ENCODE data around the gene TAF11L10.
"Not testable (repeated sequence)": the region's sequence is repeated elsewhere in the genome, so short reads cannot be mapped to it uniquely, and the experiment has no call there.

TAF11L10 gene

DNA sequence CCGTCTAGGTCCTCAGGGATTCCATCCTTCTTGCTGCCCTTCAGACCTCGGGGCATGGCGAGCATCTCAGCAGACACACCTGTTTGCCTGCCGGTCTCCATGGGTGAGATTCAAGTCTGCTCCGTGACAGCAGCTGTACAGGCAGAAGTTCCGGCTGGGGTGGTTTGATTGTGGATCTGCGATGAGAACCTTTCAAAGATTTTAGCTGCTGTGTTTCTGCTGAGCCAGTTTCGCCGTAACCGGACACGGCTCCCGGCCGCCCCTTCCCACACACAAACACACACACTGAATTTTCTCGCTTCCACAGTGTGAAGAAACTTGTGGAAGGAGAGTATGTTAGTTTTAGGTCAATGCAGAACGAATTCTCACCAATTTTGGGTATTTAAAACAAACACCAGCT, at the start of gene TAF11L10:
TAF11L10 (minus strand) TSS at position 101 of the 400 bp plus-strand sequence.
- DNase-seq = not testable (repeated sequence)

GRCh38 chr5:17634160-17634559, 36.5 kb upstream of the TAF11L10 start, which contains the start of gene TAF11L14:
Gene TAF11L14 (plus strand): TSS chr5:17634460.
- DNase-seq = no peak

GRCh38 chr5:17631788-17632187, 34.2 kb upstream of the TAF11L10 start, which contains the start of gene TAF11L13:
Gene TAF11L13 (plus strand): TSS chr5:17632088.
- not testable (repeated sequence) for DNase-seq

DNA sequence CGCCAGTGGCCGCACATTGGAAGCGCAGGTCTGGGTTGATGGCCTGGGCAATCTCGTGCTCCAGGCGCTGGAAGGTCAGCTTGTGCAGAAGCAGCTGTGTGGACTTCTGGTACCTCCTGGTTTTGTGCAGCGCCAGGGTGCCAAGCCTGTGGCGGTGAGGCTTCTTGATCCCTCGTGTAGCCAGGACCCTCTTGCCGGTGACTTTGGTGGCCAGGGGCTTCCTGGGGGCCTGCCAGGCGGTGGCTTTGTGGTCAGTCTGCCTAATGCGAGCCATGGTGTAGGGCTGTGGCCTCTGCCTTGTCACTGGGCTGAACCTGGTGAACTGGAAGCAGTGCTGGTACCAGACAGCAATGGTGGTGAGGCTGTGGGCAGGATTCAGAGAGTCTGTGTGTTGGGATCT, 28.1 kb upstream of the TAF11L10 start:
- no peak for DNase-seq

GRCh38 chr5:17620627-17621026, 23.0 kb upstream of the TAF11L10 start:
- no peak for DNase-seq

- no peak for DNase-seq
These were observed 21.7 kb upstream of the TAF11L10 start for GRCh38 chr5:17619354-17619753.

DNA sequence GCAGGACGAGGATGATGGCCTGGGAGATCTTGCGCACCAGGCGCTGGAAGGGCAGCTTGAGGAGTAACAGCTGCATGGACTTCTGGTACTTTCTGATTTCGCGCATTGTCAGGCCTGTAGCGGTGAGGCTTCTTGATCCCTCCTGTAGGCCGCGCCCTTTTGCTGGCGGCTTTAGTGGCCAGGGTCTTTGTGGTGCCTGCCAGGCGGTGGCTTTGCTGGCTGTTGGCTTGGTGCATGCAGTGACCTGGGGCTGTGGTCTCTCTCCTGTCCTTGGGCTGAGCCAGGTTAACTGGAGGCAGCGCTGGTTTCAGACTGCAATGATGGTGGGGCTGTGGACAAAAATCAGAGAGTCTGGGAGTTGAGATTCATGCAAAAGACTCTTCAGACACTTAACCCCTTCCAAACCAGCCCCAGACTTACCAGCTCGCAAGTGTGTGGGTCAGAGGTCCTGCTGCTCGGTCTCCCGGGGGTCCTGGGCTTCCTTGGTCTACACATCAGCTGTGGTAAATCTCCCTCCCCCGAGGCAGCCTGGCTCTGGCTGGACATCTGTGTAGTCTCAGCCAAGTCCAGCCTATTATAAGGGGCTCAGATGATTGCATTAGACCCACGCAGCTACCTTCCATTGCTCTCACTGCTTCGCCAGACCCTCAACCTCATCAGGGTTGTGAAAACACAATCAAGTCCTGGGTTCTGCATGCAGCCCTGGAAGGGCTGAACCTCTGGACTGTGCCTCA, 17.4 kb upstream of the TAF11L10 start:
- no peak for DNase-seq

DNA sequence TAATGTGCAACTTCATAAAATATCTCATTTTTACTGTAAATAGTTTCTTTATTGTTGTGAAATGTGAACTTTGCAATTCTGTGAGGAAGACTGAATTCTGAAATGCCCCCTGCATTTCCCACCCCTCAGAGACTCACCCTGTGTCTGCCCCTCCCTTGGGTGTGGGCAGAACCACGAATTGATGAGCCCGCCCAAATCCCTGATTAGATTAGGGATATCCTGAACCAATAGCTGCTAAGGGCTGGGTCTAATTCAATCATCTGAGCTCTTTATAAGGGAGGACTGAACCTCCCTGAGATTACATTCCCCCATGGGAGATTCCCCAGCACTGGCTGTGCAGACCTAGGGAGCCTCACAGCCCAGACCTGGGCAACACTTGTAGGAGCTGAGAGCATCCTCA, 12.5 kb upstream of the TAF11L10 start, which contains the start of gene TAF11L12:
TAF11L12 (plus strand) TSS at position 301 of the 400 bp plus-strand sequence.
- DNase-seq = not testable (repeated sequence)

DNA sequence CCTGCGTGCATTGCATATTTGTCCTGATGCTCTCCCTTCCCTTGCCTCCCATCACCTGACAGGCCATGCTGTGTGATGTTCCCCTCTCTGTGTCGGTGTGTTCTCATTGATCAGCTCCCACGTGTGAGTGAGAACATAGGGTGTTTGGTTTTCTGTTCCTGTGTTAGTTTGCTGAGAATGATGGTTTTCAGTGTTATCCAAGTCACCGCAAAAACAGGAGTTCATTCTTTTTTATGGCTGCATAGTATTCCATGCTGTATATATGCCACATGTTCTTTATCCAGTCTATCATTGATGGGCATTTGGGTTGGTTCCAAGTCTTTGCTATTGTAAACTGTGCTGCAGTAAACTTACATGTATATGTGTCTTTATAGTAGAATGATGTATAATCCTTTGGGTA, 9.8 kb upstream of the TAF11L10 start:
- DNase-seq = not testable (repeated sequence)

- no peak for DNase-seq
These were observed 7.3 kb upstream of the TAF11L10 start for GRCh38 chr5:17604951-17605350.

DNA sequence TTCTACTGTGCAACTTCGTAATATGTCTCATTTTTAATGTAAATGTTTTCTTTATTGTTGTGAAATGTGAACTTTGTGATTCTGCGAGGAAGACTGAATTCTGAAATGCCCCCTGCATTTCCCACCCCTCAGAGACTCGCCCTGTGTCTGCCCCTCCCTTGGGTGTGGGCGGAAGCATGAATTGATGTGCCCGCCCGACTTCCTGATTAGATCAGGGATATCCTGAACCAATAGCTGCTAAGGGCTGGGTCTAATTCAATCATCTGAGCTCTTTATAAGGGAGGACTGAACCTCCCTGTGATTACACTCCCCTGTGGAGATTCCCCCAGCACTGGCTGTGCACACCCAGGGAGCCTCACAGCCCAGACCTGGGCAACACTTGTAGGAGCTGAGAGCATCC, 6.3 kb upstream of the TAF11L10 start, which contains the start of gene TAF11L11:
TAF11L11 (plus strand) TSS at position 304 of the 400 bp plus-strand sequence.
- DNase-seq = not testable (repeated sequence)

- not testable (repeated sequence) for DNase-seq
These were observed 3.4 kb downstream of the TAF11L10 start, which contains the start of gene TAF11L9 for GRCh38 chr5:17594255-17594654. Gene TAF11L9 (minus strand): TSS chr5:17594394.

DNA sequence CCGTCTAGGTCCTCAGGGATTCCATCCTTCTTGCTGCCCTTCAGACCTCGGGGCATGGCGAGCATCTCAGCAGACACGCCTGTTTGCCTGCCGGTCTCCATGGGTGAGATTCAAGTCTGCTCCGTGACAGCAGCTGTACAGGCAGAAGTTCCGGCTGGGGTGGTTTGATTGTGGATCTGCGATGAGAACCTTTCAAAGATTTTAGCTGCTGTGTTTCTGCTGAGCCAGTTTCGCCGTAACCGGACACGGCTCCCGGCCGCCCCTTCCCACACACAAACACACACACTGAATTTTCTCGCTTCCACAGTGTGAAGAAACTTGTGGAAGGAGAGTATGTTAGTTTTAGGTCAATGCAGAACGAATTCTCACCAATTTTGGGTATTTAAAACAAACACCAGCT, 6.8 kb downstream of the TAF11L10 start, which contains the start of gene TAF11L8:
TAF11L8 (minus strand) TSS at position 101 of the 400 bp plus-strand sequence.
- DNase-seq = not testable (repeated sequence)

DNA sequence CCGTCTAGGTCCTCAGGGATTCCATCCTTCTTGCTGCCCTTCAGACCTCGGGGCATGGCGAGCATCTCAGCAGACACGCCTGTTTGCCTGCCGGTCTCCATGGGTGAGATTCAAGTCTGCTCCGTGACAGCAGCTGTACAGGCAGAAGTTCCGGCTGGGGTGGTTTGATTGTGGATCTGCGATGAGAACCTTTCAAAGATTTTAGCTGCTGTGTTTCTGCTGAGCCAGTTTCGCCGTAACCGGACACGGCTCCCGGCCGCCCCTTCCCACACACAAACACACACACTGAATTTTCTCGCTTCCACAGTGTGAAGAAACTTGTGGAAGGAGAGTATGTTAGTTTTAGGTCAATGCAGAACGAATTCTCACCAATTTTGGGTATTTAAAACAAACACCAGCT, 12.0 kb downstream of the TAF11L10 start, which contains the start of gene TAF11L7:
TAF11L7 (minus strand) TSS at position 101 of the 400 bp plus-strand sequence.
- DNase-seq = not testable (repeated sequence)
